Parathyroid adenoma (tissue), 2 donors: ENCODE data around the gene HMX3.

Experiments used
- H2AFZ ChIP-seq: fragments of 300-600 bp; sonication (generic); one replicate; pipeline ENCODE4 v1.7.0; 2017; ENCODE audit warnings: antibody characterized with exemption, mild to moderate bottlenecking
- H3K27ac ChIP-seq: fragments of 300-600 bp; sonication (generic); one replicate; pipeline ENCODE4 v1.7.0; 2017
- H3K27me3 ChIP-seq: fragments of 300-600 bp; sonication (generic); one replicate; pipeline ENCODE4 v1.7.0; 2017; ENCODE audit warnings: low read length; ENCODE audit not compliant: control insufficient read depth, insufficient read depth
- H3K36me3 ChIP-seq: fragments of 300-600 bp; sonication (generic); one replicate; pipeline ENCODE4 v1.7.0; 2017; ENCODE audit warnings: low read length; ENCODE audit not compliant: control insufficient read depth, insufficient read depth
- H3K4me1 ChIP-seq: fragments of 300-600 bp; sonication (generic); one replicate; pipeline ENCODE4 v1.7.0; 2017; ENCODE audit warnings: control low read depth
- H3K4me2 ChIP-seq: fragments of 300-600 bp; sonication (generic); one replicate; pipeline ENCODE4 v1.7.0; 2017; ENCODE audit warnings: low read length
- H3K4me3 ChIP-seq: fragments of 300-600 bp; sonication (generic); one replicate; pipeline ENCODE4 v1.7.0; 2017; ENCODE audit warnings: low read depth, low read length
- H3K79me2 ChIP-seq: fragments of 300-600 bp; sonication (generic); one replicate; pipeline ENCODE4 v1.7.0; 2017; ENCODE audit warnings: control low read depth
- H3K9ac ChIP-seq: fragments of 300-600 bp; sonication (generic); one replicate; pipeline ENCODE4 v1.7.0; 2017; ENCODE audit warnings: mild to moderate bottlenecking
- H3K9me3 ChIP-seq: fragments of 300-600 bp; sonication (generic); one replicate; pipeline ENCODE4 v1.7.0; 2017; ENCODE audit warnings: low read length; ENCODE audit not compliant: control insufficient read depth
- CTCF ChIP-seq: fragments of 300-600 bp; sonication (generic); IDR thresholded peaks from one replicate; pipeline ENCODE4 v1.7.0; 2017; ENCODE audit warnings: antibody characterized with exemption, mild to moderate bottlenecking
- donor health status: primary hyperparathyroidism.

The HMX3 gene

GRCh38 chr10:123140164-123140982, 4.6 kb downstream of the HMX3 start:
- Histone ChIP-seq H3K4me3 (no peak overlapping the region), H3K4me2 (no peak overlapping the region), H3K9ac (no peak overlapping the region), H3K27me3 (peaks cover 3% of the 10 kb centered on the region), H3K36me3 (no peaks in the 10 kb centered on the region), H2AFZ (no peak overlapping the region), H3K79me2 (no peaks in the 10 kb centered on the region), H3K9me3 (no peaks in the 10 kb centered on the region), H3K4me1 (no peaks in the 10 kb centered on the region), H3K27ac (no peak overlapping the region)
- TF ChIP-seq CTCF, result no peak

- H3K4me1 ChIP-seq, result no peaks in the 10 kb centered on the region
Observed at GRCh38 chr10:123140983-123141390, 5.2 kb downstream of the HMX3 start.

GRCh38 chr10:123141791-123142700, 6.3 kb downstream of the HMX3 start:
- no peaks in the 10 kb centered on the region for H3K36me3 ChIP-seq
- no peak overlapping the region for H3K4me3 ChIP-seq
- H3K79me2 ChIP-seq, result no peaks in the 10 kb centered on the region
- H3K4me1 ChIP-seq, result no peaks in the 10 kb centered on the region
- H3K27me3 ChIP-seq, result peaks cover 4% of the 10 kb centered on the region
- no peak for TF ChIP-seq CTCF
- H3K27ac ChIP-seq, result no peak overlapping the region
- H2AFZ ChIP-seq, result no peak overlapping the region
- H3K9ac ChIP-seq, result no peak overlapping the region
- no peak overlapping the region for H3K4me2 ChIP-seq
- no peaks in the 10 kb centered on the region for H3K9me3 ChIP-seq

More at GRCh38 chr10:123140983-123141390, 5.2 kb downstream of the HMX3 start:
- Histone ChIP-seq H3K4me2 (no peak overlapping the region), H3K79me2 (no peaks in the 10 kb centered on the region), H3K36me3 (no peaks in the 10 kb centered on the region), H3K9ac (no peak overlapping the region), H3K4me3 (no peak overlapping the region), H2AFZ (no peak overlapping the region), H3K27ac (no peak overlapping the region), H3K27me3 (peaks cover 3% of the 10 kb centered on the region), H3K9me3 (no peaks in the 10 kb centered on the region)
- TF ChIP-seq CTCF, result no peak

GRCh38 chr10:123142701-123143161, 7.0 kb downstream of the HMX3 start:
- Histone ChIP-seq H3K4me3 (no peak overlapping the region), H3K79me2 (no peaks in the 10 kb centered on the region), H3K36me3 (no peaks in the 10 kb centered on the region), H3K9me3 (no peaks in the 10 kb centered on the region), H3K27me3 (peaks cover 8% of the 10 kb centered on the region), H2AFZ (no peak overlapping the region), H3K4me1 (no peaks in the 10 kb centered on the region), H3K27ac (no peak overlapping the region), H3K9ac (no peak overlapping the region), H3K4me2 (no peak overlapping the region)
- TF ChIP-seq CTCF, result no peak
